Effector memory CD4-positive, alpha-beta T cell (primary cell): ENCODE data around the gene CPEB4.

ENCODE experiments used
- DNase-seq, 3 donors: peaks; one replicate each; pipeline ENCODE4 v3.0.0-alpha.2; 2020
- H3K27ac ChIP-seq: 2 replicates; pipeline ENCODE4 v1.7.0; 2013; ENCODE audit warnings: mild to moderate bottlenecking, low read length, moderate library complexity; ENCODE audit not compliant: insufficient read depth, poor library complexity, severe bottlenecking
- H3K27me3 ChIP-seq: replicated peaks from 2 replicates; pipeline ENCODE4 v1.7.0; 2013; ENCODE audit warnings: mild to moderate bottlenecking, low read length; ENCODE audit not compliant: insufficient read depth, control insufficient read depth, poor library complexity, severe bottlenecking
- H3K36me3 ChIP-seq: 2 replicates; pipeline ENCODE4 v1.7.0; 2013; ENCODE audit warnings: mild to moderate bottlenecking, low read length, moderate library complexity; ENCODE audit not compliant: control insufficient read depth, insufficient read depth
- H3K4me1 ChIP-seq: 2 replicates; pipeline ENCODE4 v1.7.0; 2013; ENCODE audit warnings: low read length, mild to moderate bottlenecking; ENCODE audit not compliant: control insufficient read depth, insufficient read depth, poor library complexity, severe bottlenecking
- H3K4me3 ChIP-seq: 2 replicates; pipeline ENCODE4 v1.7.0; 2013; ENCODE audit warnings: low read length, low read depth, mild to moderate bottlenecking; ENCODE audit not compliant: insufficient read depth, poor library complexity, severe bottlenecking
- H3K9me3 ChIP-seq: 2 replicates; pipeline ENCODE4 v1.7.0; 2013; ENCODE audit warnings: mild to moderate bottlenecking, low read length, moderate library complexity; ENCODE audit not compliant: control insufficient read depth

The CPEB4 gene

GRCh38 chr5:173925449-173926071, 37.4 kb downstream of the CPEB4 start:
- Histone ChIP-seq H3K4me3 (no peak overlapping the region), H3K36me3 (no peaks in the 10 kb centered on the region), H3K27me3 (no peaks in the 10 kb centered on the region), H3K27ac (no peak overlapping the region), H3K9me3 (no peaks in the 10 kb centered on the region), H3K4me1 (no peaks in the 10 kb centered on the region)
- peak in 1 of 3 donors; percentile 16 for DNase-seq

DNA sequence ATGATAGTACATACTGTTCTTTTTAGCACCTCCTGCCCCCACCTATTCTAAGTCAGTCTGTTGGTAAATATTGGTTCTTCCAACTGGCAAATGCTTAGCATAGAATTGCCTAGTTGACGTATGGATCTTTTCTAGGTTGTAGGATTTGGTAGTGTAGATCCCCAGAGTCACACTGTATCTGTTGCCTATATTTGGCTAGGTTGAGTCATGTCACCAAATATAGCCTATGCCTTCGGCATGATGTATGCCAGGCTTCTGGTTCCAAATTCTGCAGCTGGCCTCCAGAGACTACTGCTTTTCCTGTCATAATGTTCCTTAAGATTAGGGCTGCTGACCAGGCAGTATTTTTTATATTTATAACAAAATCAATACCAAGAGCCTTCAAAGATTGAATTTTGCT, 38.2 kb downstream of the CPEB4 start:
- H3K4me1 ChIP-seq = no peaks in the 10 kb centered on the region
- no peaks in the 10 kb centered on the region for H3K36me3 ChIP-seq
- H3K27me3 ChIP-seq = no peaks in the 10 kb centered on the region
- no peak overlapping the region for H3K4me3 ChIP-seq
- DNase-seq = no peak
- no peaks in the 10 kb centered on the region for H3K9me3 ChIP-seq
- no peak overlapping the region for H3K27ac ChIP-seq

GRCh38 chr5:173928871-173929574, 40.9 kb downstream of the CPEB4 start:
- Histone ChIP-seq H3K36me3 (no peaks in the 10 kb centered on the region), H3K27me3 (no peaks in the 10 kb centered on the region)
- no peak for DNase-seq

GRCh38 chr5:173932695-173933139, 44.6 kb downstream of the CPEB4 start:
- Histone ChIP-seq H3K27ac (no peak overlapping the region), H3K9me3 (no peaks in the 10 kb centered on the region), H3K4me3 (no peak overlapping the region), H3K36me3 (no peaks in the 10 kb centered on the region), H3K4me1 (no peaks in the 10 kb centered on the region), H3K27me3 (no peaks in the 10 kb centered on the region)
- DNase-seq = no peak

More at GRCh38 chr5:173928871-173929574, 40.9 kb downstream of the CPEB4 start:
- Histone ChIP-seq H3K27ac (no peak overlapping the region), H3K4me3 (no peak overlapping the region), H3K9me3 (no peaks in the 10 kb centered on the region), H3K4me1 (no peaks in the 10 kb centered on the region)

DNA sequence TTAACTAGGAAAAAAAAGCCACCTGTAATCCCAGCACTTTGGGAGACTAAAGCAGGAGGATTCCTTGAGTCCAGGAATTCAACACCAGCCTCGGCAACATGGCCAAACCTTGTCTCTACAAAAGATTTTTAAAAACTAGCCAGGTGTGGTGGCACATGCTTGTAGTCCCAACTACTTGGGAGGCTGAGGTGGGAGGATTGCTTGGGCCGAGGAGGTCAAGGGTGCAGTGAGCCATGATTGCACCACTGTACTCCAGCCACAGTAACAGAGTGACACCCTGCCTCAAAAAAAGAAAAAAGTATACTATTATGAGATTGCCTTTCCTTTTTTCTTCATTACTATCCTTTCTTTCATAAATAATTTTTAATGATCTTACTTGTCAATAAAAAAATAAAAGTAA, 45.8 kb downstream of the CPEB4 start:
- no peaks in the 10 kb centered on the region for H3K36me3 ChIP-seq
- H3K4me1 ChIP-seq = no peaks in the 10 kb centered on the region
- H3K4me3 ChIP-seq = no peak overlapping the region
- no peaks in the 10 kb centered on the region for H3K9me3 ChIP-seq
- DNase-seq = no peak
- H3K27ac ChIP-seq = no peak overlapping the region
- no peaks in the 10 kb centered on the region for H3K27me3 ChIP-seq

DNA sequence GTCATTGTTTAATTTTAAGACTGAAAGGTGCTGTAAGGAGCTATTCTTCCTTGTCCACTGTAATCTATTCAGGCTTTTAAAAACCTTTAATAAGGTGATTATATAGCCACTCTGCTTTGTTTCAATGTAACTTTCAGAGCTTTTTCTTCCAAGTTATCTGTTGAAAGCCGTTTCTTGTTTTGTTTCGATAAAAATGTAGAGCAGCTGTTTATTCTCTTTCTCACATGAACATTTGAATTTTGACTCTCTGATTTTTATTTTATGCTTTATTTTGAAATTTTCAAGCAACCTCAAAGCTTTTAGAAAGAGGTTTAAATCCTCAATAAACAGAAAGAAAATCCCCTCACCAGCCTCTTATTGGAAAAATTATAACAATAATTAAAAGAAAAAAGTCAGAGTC, 47.2 kb downstream of the CPEB4 start:
- no peaks in the 10 kb centered on the region for H3K36me3 ChIP-seq
- H3K4me1 ChIP-seq = no peaks in the 10 kb centered on the region
- DNase-seq = no peak
- H3K4me3 ChIP-seq = no peak overlapping the region
- no peaks in the 10 kb centered on the region for H3K27me3 ChIP-seq
- H3K27ac ChIP-seq = no peak overlapping the region
- H3K9me3 ChIP-seq = no peaks in the 10 kb centered on the region

DNA sequence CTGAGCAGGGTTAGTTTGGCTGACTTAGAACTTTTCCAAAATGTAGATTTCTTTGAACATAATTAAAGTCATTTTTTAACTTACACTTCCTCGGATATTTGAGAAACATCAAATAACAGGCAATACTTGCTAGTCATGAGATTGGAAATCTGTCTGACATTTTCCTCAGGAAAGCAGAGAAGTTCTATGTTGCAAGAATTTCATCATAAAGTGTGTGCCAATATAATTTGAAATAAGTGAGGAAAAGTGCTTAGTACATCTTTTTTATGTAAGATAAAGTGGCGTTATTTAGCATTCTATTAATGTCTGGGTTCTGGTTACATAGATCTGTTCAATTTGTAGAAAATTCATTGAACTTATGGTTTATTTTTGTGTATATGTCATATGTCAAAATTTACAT, 52.1 kb downstream of the CPEB4 start:
- Histone ChIP-seq H3K4me3 (no peak overlapping the region), H3K36me3 (peaks cover 10% of the 10 kb centered on the region), H3K9me3 (no peaks in the 10 kb centered on the region), H3K4me1 (no peaks in the 10 kb centered on the region), H3K27ac (no peak overlapping the region), H3K27me3 (no peaks in the 10 kb centered on the region)
- DNase-seq = no peak

DNA sequence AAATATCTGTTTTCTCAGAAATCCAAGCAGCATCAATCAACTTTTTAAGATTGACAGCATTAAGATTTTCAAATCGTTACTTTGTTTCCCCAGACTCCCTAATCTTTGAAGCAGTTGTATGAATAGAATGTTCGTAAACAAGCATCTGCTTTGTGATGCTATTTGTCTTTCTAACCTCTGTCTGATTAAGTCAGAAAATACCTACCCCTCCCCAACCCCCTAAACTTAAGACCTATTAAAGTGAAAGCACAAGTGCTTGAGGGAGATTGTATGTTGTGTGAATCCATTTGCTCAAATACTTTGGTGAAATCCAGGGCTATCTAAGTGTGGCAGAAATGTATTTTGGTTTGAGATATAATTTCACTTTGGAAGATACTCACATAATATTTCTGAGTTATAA, 53.0 kb downstream of the CPEB4 start:
- Histone ChIP-seq H3K4me1 (no peaks in the 10 kb centered on the region), H3K9me3 (no peaks in the 10 kb centered on the region)

DNA sequence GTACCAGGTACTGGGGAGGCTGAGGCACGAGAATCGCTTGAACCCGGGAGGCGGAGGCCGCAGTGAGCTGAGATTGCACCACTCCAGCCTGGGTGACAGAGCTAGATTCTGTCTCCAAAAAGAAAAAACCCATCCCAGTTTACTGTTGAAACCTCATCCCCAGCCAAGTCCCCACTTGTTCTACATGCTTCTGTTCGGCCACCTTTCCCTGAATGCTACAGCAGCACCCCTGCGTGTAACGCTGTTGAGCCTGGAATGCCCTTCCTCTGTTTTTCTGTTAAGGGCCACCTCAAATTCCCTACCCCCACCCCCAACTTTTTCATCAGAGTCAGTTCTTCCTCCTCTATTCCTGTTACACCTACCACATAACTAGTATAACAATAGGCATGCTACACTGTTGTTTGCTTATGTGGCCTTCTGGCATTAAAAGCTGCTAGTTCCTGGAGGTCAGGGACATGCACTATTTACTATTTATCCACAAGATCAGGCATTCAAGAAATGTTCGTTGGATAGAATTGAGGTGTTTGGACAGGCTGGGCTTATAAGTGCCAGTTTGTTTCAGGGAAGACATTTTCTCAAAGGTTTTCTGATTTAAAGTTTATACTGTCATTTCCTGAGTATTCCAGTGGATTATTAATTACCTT, 53.7 kb downstream of the CPEB4 start:
- Histone ChIP-seq H3K27me3 (no peaks in the 10 kb centered on the region), H3K36me3 (peaks cover 20% of the 10 kb centered on the region), H3K4me3 (no peak overlapping the region), H3K9me3 (no peaks in the 10 kb centered on the region), H3K27ac (no peak overlapping the region), H3K4me1 (no peaks in the 10 kb centered on the region)
- DNase-seq = no peak

More for the DNA sequence above, 53.0 kb downstream of the CPEB4 start:
- no peaks in the 10 kb centered on the region for H3K27me3 ChIP-seq
- no peak for DNase-seq
- H3K4me3 ChIP-seq = no peak overlapping the region
- no peak overlapping the region for H3K27ac ChIP-seq
- peaks cover 17% of the 10 kb centered on the region for H3K36me3 ChIP-seq

DNA sequence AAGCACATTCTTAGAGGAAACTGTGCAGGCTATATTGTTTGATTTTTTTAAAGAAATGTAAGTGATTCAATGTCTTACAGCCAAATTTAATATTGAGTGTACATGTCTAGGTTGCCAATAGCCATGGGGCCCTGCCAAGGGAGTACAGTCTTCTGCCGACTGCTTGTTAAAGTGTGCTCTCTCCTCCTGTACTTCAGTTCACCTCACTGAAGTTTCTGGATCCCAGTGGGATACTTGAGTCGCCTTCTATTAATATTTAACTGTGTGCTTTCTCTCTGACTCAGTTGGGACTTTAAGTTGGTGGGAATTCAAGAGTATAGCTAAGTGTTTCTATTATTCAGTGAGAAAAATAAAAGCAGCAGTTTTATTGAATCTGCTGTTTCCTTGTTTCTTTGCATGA, 56.4 kb downstream of the CPEB4 start:
- H3K9me3 ChIP-seq = no peaks in the 10 kb centered on the region
- H3K4me3 ChIP-seq = no peak overlapping the region
- no peak for DNase-seq
- peaks cover 27% of the 10 kb centered on the region for H3K36me3 ChIP-seq
- no peaks in the 10 kb centered on the region for H3K4me1 ChIP-seq
- H3K27ac ChIP-seq = no peak overlapping the region
- no peaks in the 10 kb centered on the region for H3K27me3 ChIP-seq
